A549 treated with AZD9567 at 1 μM for 4 hours (cell line): ENCODE data around the gene NKX2-4. TPM values are rescaled to one million over a fixed set of nuclear protein-coding genes. Genes with fewer than 3 reads are reported as not detected.

ENCODE experiments used
- total RNA-seq: library from RNA; stranded (reverse); fragments of 200-300 nt; extraction: Qiagen RNA extraction; gene quantifications from 5 replicates; pipeline ENCODE4 v1.2.3, GENCODE V29; 2022; ENCODE audit not compliant: insufficient read depth

Gene NKX2-4
- 0.05 to 0.06 TPM in 2 of 5 replicates, not detected in the others for total RNA-seq

DNA sequence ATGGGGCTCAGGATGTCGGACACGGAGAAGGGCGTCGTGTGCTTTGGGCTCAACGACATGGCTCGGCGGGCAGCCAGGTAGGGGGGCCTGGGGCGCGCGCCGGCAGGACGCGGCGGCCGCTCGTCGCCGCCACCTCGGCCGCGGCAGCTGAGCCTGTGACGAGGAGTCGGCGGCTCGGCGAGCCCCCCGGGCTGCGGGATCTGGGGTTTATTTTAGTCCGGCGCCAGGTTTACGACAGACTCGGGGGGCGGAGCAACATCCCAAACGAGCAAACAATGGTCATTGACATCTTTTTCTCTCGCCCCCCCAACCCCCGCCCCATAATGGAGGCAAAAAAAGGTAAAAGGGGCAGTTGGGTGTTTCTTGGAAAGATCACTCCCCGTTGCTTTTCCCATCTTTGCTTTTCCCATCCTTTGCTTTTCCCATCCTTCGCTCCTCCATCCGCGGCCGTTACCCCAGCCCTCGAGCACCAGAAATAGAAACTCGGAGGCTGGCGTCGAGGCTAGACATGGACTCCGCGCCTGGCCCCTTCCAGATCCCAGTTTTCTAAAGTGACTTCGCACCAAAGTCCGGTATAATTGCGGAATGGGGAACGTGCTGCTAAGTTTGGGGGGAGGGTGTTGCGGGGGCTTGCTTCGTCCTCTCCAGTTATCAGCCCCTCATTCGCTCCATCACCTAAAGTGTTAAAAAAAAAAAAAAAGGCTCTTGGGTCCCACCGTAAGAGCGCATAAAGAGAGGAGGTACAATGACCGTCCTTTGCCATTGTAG lies at the start of gene NKX2-4:
TSS of gene NKX2-4 (minus strand) at position 186 of the 768 bp plus-strand sequence. CDS start at position 59, 127 bp downstream.

Other genes starting within 250 kb of the NKX2-4 start
- 92.0 to 122 TPM (median 101 TPM) in 5 replicates for gene XRN2, start 94.2 kb downstream of the NKX2-4 start, total RNA-seq
- gene NKX2-2, start 116.5 kb upstream of the NKX2-4 start, total RNA-seq = 0.03 TPM in 1 of 5 replicates, not detected in the others